KOPT-K1 (cell line): ENCODE results near the gene MYH9.

Experiments used
- H3K27ac ChIP-seq: fragments of 200-600 bp; sonication (generic); 2 replicates; pipeline ENCODE4 v1.5.1; 2016; ENCODE audit warnings: antibody characterized with exemption, mild to moderate bottlenecking, low read depth, low read length; ENCODE audit not compliant: poor library complexity, severe bottlenecking
- H3K36me3 ChIP-seq: fragments of 200-600 bp; sonication (generic); 2 replicates; pipeline ENCODE4 v1.5.1; 2017; ENCODE audit warnings: antibody characterized with exemption, mild to moderate bottlenecking, low read length, moderate library complexity; ENCODE audit not compliant: insufficient read depth
- H3K9me3 ChIP-seq: fragments of 200-600 bp; sonication (generic); 2 replicates; pipeline ENCODE4 v1.5.1; 2017; ENCODE audit warnings: antibody characterized with exemption, low read length, mild to moderate bottlenecking; ENCODE audit not compliant: insufficient read depth, poor library complexity, severe bottlenecking

Gene MYH9

DNA sequence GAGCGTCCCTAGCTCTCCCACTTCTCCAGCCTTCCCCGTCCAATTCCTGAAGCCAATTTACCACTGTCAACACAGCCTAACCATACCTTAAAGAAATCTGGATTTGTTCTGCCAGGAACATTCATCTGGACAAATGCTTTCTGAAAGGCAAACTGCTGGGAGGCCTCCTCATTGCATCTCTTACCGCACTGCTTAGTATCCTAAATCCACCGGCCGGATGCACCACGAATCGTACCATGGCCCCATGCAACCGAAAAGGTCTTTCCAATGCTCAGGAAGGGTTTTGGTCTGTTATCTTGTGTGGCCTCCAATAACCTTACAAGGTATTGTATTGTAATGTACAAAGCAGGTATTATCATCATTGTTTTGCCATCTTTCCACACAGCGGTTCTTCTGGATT lies 57.6 kb downstream of the MYH9 start:
- peak overlapping the region; percentile 95 for H3K27ac ChIP-seq
- H3K36me3 ChIP-seq: peaks cover 78% of the 10 kb centered on the region
- H3K9me3 ChIP-seq: no peaks in the 10 kb centered on the region

DNA sequence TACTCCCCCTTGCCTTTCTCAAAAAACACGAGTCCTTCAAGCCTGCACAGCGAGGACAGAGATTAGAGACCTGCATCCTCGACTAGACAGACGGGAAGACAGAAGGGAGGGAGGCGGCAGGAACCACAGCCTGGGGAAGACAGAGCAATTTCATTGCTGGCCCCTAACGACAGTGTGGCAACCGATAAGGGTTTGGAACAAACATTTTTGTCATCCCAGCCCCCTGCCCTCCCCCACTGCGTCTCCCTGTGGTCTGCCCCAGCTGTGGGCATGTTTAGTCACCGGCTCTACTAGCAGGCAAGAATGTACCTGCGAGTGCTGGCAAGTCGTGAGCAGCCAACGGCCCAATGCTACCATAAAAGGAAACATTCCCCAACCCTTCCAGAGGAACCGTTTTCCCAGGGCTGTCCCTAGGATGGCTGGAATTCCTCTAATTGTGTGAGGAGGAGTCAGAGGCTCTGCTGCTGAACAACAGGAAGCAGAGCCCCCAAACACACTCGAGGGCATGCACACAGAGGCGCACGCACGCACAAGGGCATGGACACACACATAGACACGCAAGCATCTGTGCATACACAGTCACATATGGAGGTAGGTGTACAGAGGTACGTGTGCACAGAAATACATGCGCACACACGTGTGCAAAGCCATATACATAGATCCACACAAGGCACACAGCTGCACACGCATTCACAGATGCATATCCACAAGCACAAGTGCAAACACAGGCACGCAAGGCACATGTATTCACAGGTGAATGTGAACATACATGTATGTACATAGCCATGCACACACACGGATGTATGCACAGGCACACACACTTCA lies 58.3 kb downstream of the MYH9 start:
- peaks cover 78% of the 10 kb centered on the region for H3K36me3 ChIP-seq
- H3K9me3 ChIP-seq: no peaks in the 10 kb centered on the region
- H3K27ac ChIP-seq: peak overlapping the region; percentile 95

DNA sequence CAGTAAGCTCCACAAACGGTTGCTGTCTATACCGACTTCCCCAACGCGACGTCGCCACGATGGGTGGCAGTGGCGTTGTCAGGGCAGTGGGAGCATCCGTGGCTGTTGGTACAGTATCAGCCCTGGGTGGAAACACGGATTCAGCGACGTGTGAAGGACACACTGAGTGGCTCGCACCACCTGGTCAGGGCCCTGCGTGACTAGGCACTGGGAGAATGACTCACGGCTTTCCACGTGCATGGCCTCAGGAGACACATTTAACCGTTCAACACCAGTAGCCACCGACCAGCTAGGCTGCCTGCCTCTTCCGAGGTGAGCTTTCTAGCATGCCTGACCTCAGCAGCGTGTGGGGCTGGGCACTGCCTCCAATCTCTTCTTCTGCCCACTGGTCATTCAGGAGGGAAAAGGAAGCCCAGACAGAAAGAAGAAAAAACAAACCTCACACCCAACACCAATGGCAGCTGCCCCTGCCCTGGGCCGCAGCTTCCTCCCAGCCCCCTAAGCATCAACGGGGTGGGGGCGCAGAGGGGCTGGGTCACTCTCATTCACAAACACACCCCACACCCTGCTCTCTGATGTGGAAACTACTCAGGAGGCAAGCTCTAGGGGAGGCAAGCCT lies 59.0 kb downstream of the MYH9 start:
- peak overlapping the region; percentile 95 for H3K27ac ChIP-seq
- H3K36me3 ChIP-seq: peaks cover 78% of the 10 kb centered on the region
- no peaks in the 10 kb centered on the region for H3K9me3 ChIP-seq

DNA sequence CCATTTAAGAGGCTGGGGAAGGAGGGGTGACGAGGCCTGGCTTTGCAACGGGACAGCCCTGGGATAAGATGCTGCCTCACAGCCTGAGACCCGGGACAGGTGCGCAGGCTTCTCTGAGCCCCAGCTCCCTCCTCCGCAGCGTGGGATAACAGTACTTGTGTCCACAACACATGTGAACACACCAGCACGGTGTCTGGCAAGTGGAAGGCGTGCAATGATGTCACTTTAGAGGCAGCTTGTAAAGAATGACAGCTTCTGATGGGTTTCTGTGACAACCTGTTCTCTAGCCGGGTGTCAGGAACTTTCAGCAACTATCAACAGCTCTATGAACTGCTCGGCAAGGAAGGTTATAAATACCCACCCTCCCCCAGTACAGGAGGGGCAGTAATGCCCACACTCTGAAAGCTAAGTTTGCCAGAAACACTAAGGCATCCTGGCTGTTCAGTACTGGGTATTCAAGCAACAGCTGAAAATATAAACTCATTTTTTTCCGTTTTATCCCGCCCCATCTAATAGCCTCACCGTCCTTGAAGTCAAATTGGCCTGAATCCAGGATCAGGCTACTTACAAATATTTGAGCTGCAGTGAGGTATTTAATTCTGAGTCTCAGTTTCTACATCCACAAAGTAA lies 59.7 kb downstream of the MYH9 start:
- Histone ChIP-seq H3K36me3 (peaks cover 78% of the 10 kb centered on the region), H3K9me3 (no peaks in the 10 kb centered on the region), H3K27ac (peak overlapping the region; percentile 95)

DNA sequence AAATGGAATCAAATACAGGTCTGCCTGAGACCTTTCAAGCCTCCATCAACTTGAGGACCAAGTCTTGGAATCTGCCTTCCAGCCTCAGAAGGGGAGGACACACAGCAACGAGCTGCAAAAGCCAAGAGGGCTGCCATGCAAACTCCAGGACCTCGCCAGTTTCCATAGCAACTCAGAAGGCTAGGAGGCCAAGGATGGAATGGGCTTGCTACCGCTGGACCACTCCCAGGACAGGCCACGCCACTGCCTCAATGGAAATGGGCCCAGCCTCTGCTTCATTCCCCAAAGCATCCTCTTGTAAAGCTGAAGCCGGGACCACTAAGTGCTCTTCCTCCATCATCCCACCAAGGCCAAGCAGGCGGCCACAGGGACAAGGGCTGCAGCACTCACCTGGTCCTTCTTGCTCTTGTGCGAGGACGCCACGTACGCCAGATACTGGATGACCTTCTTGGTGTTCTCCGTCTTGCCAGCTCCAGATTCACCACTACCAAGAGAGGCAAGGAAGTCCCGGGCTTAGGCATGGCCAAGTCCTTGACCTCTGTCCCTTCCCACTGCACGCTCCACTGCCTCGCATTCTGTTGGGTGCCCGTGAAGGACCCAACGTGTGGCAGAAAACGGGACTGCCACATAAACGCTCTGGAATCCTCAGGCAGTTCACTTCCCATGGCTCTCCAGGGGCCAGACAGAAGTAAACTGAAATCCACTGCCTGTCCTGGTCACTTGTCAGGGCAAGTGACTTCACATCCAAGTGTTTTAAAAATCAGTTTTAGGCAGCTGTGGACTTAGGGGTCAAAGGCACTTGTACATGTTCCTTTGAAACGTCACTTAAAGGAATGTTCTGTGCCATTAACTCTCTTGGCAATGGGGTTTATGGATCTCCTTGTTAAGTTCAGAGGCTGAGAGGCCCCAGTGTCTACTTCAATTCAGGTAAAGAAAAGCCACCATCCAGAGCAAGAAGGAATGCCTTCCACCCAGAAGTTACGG lies 61.3 kb downstream of the MYH9 start:
- Histone ChIP-seq H3K9me3 (no peaks in the 10 kb centered on the region), H3K36me3 (peaks cover 90% of the 10 kb centered on the region), H3K27ac (no peak overlapping the region)

DNA sequence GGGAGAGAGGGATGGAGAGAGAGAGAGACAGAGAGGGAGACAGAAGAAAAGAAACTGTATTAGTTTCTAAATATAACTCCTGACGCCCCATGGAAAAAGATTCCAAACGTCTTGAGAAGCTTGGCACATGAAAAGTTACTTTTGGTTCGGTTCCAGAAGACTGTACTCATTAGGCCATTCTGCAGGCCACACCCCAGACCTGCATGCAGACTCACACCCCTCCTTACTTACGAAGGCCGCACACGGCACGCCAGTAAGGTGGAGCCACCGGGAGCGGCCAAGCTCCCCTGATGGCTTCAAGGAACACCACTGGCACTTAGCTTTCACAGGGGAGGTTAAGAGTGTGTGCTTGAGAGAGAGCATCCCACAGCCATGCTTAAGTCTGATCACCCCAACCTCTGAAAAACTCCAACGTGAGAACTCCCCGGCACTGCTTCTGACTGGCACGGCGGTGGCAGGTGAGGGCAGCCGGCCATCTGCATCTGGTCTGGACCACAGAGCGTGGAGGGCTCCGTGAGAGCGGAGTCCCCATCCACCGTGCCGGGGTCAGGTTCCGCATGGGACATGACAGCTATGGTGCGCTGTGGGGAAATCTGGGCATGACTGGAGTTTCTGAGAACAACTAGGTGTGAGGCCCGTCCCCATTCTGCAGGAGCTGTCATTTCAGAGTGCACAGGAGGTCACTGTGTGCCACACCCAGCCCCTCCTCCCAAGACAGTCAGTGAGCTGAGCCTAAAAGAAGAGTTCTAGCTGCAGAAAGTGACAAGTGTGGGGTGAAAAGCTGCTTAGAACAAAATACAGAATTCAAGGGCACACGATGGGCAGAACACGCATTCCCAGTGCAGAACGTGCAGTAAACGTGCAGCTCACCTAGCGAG lies 62.4 kb downstream of the MYH9 start:
- H3K9me3 ChIP-seq: no peaks in the 10 kb centered on the region
- peaks cover 94% of the 10 kb centered on the region for H3K36me3 ChIP-seq
- no peak overlapping the region for H3K27ac ChIP-seq

DNA sequence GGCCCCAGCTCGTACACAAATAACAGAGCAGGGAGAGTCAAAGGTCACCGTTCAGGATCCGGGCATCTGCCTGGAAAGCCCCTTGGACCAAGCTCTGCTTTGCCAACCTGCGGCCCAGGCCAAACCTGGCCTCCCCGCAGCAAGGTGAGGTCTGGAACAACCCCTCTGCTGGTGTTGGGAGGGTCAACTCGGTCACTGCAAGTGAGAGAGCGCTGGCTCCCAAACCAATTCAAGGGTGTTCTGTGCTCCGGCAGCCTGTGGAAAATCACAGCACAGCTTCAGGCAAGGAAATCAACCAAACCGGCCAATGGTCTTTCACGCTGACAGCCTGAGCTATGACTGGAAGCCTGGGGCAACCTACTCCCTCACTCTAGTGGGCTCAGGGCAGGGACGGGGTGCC lies 63.4 kb downstream of the MYH9 start:
- Histone ChIP-seq H3K36me3 (peaks cover 96% of the 10 kb centered on the region), H3K9me3 (no peaks in the 10 kb centered on the region), H3K27ac (no peak overlapping the region)

DNA sequence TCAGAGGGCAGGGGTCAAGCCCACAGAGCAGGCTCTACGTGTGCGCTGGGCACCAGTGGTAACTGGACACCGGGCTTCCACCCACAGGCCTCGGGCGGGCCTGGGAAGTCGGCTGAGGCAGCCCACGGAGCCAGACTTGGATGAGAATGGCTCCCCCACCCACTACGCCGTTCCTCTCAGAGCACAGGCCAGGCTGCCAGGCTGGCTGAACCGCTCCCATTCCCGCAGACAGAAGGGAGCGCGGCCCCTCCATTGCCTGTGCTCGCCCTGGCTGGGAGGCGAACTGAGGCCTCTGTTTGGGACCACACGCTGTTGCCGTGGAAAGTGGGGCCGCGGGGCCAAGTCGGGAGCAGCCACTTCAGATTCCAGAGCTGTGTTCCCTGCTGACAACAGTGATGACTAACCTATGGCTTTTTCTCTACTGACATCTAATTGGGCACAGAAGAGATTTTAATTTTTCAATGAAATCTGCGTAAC lies 63.9 kb downstream of the MYH9 start:
- Histone ChIP-seq H3K9me3 (no peaks in the 10 kb centered on the region), H3K36me3 (peaks cover 99% of the 10 kb centered on the region), H3K27ac (no peak overlapping the region)

DNA sequence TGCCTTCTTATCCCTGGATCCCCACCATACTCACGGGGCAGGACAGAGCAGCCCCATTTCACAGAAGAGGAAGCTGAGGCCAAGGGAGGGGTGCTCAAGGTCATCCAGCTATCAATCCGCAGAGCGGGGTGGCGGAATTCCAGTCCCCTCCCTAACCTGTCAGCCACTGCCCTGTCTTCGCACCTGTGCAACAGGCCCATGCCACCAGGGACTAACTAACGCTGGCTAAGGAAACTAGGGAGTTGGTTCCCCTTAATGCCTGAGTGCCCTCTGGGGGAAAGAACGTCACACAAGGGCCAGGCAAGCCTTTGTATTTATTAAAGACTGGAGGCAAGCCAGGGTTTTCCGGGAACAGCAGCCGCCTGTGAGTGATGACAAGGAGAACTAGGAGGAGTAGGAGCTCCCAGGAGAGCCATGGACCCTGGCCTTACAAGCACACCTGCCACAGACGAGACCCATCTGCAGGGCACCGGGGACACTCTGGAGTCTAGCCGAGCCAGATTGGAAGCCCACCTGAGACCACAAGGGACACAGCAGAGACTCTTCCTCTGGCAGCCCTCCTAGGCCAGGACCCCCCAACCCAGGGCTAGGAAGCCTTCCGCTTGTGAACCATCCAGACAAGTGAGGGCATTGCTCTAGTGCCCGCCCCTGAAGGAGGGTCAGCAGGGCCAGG lies 64.4 kb downstream of the MYH9 start:
- no peaks in the 10 kb centered on the region for H3K9me3 ChIP-seq
- H3K27ac ChIP-seq: no peak overlapping the region
- peaks cover 100% of the 10 kb centered on the region for H3K36me3 ChIP-seq

DNA sequence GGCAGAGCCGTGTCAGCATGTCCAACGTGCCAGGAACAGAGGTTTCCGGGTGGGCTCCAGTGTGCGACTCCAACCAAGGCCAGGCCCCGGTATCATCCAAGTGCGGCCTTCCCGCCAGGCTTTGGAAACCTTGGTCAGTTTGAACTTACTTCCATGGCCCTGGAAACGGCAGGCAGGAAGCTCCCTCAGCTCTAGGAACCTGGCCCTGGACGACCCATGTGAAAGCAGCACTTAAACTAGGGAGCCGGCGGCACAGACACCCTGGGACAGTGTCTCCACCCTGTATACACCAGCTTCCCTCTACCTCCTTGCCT lies 65.2 kb downstream of the MYH9 start:
- Histone ChIP-seq H3K9me3 (no peaks in the 10 kb centered on the region), H3K36me3 (peaks cover 100% of the 10 kb centered on the region), H3K27ac (no peak overlapping the region)

DNA sequence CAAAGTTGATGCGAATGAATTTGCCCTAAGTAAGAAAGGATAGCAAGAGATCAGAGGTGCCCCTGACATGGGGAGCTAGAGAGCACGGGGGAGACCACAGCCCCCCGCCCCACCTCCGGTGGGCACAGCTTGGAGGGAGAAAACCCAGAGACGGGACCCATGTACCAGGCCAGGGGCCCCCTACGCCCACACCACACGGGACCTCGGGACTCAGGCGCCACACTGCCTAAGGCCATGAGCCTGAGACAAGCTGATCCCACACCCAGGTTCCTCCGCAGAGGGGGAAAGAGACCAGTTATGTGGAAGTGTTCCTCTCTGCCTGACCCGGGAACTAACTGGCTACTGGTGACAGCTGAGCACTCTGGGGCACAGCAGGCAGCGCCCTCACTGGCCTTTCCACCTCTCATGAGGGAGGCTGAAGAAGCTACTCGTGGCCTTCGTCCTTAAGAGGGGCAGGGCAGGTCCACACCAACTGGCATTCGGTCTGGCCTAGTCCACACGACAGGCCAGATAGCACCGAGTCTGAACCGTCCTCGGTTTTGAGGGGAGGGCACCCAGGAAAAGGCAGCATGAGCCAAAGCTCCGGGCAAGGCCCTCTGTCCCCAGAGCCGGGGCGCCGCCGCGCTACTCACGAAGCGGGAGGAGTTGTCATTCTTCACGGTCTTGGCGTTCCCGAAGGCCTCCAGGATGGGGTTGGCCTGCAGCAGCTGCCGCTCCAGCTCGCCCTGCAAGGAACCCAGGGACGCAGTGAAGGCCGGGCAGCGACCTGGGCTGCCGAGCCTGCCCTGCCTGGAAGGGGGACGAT lies 65.8 kb downstream of the MYH9 start:
- peaks cover 100% of the 10 kb centered on the region for H3K36me3 ChIP-seq
- no peak overlapping the region for H3K27ac ChIP-seq
- H3K9me3 ChIP-seq: no peaks in the 10 kb centered on the region

DNA sequence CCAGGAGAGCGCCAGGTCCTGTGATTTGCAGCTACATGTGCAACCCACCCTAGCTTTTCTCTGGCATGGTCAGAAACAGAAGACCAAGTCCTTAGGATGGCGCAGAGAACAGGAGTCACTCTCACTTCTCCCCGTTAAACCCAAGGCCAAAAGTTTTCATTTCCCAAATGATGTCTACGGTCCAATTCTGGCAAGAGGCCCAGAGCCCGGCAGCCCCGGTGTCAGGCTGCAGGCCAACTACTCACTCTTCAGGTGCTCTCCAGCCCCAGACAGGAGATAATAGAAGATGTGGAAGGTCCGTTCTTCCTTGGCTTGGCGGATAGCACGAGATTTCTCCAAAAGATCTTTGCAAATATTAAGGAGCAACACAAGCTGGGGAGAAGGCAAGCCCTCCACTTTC lies 67.2 kb downstream of the MYH9 start:
- H3K9me3 ChIP-seq: no peaks in the 10 kb centered on the region
- H3K36me3 ChIP-seq: peaks cover 100% of the 10 kb centered on the region
- H3K27ac ChIP-seq: no peak overlapping the region
